ENCODE data around the gene UBE2M.

The UBE2M gene

GRCh38 chr19:58568453-58569130 lies 10.2 kb upstream of the UBE2M start:
- H3K4me3 ChIP-seq (ENCODE audit: low read depth in 1 of 2, low read length in 1 of 2), result no peak overlapping the region
- H3K27ac ChIP-seq, result no peak overlapping the region
- TF ChIP-seq CTCF (IDR thresholded peaks at IDR 0.05), result no peak
- H3K27me3 ChIP-seq, result peaks cover 10% of the 10 kb centered on the region
- no peaks in the 10 kb centered on the region for H3K9me3 ChIP-seq
- peaks cover 23 to 26% of the 10 kb centered on the region in 2 experiments for H3K4me1 ChIP-seq (ENCODE audit: control insufficient read depth in 1 of 2, insufficient read depth in 1 of 2, low read depth in 1 of 2, low read length in 1 of 2)
- H3K36me3 ChIP-seq, result peaks cover 28% of the 10 kb centered on the region

- Histone ChIP-seq H3K4me1 (ENCODE audit: control insufficient read depth in 1 of 2, insufficient read depth in 1 of 2, low read depth in 1 of 2, low read length in 1 of 2) (peaks cover 34 to 35% of the 10 kb centered on the region in 2 experiments), H3K9me3 (no peaks in the 10 kb centered on the region), H3K36me3 (peaks cover 28% of the 10 kb centered on the region), H3K27me3 (peaks cover 26% of the 10 kb centered on the region), H3K4me3 (ENCODE audit: low read depth in 1 of 2, low read length in 1 of 2) (no peak overlapping the region), H3K27ac (no peak overlapping the region)
- TF ChIP-seq CTCF (IDR thresholded peaks at IDR 0.05), result no peak
These were observed 8.6 kb upstream of the UBE2M start for GRCh38 chr19:58566989-58567388.

GRCh38 chr19:58563823-58564222 lies 5.4 kb upstream of the UBE2M start:
- H3K27me3 ChIP-seq, result peaks cover 43% of the 10 kb centered on the region
- no peak overlapping the region for H3K4me3 ChIP-seq (ENCODE audit: low read depth in 1 of 2, low read length in 1 of 2)
- peaks cover 28 to 32% of the 10 kb centered on the region in 2 experiments for H3K4me1 ChIP-seq (ENCODE audit: control insufficient read depth in 1 of 2, insufficient read depth in 1 of 2, low read depth in 1 of 2, low read length in 1 of 2)
- peaks cover 17% of the 10 kb centered on the region for H3K36me3 ChIP-seq
- H3K27ac ChIP-seq, result no peak overlapping the region
- H3K9me3 ChIP-seq, result no peaks in the 10 kb centered on the region
- TF ChIP-seq CTCF (IDR thresholded peaks at IDR 0.05), result no peak

GRCh38 chr19:58563034-58563573 lies 4.7 kb upstream of the UBE2M start:
- Histone ChIP-seq H3K36me3 (peaks cover 14% of the 10 kb centered on the region), H3K4me3 (ENCODE audit: low read depth in 1 of 2, low read length in 1 of 2) (peak overlapping the region; percentile 27 to 52), H3K27me3 (peaks cover 43% of the 10 kb centered on the region), H3K27ac (peak overlapping the region; percentile 54), H3K9me3 (no peaks in the 10 kb centered on the region), H3K4me1 (ENCODE audit: control insufficient read depth in 1 of 2, insufficient read depth in 1 of 2, low read depth in 1 of 2, low read length in 1 of 2) (peaks cover 28 to 32% of the 10 kb centered on the region in 2 experiments)
- TF ChIP-seq CTCF (IDR thresholded peaks at IDR 0.05), result no peak

GRCh38 chr19:58562122-58563033 lies 4.0 kb upstream of the UBE2M start:
- no peak for TF ChIP-seq CTCF (IDR thresholded peaks at IDR 0.05)
- peak overlapping the region; percentile 54 for H3K27ac ChIP-seq
- H3K4me3 ChIP-seq (ENCODE audit: low read depth in 1 of 2, low read length in 1 of 2), result peak overlapping the region; percentile 27 to 52
- no peaks in the 10 kb centered on the region for H3K9me3 ChIP-seq
- H3K4me1 ChIP-seq (ENCODE audit: control insufficient read depth in 1 of 2, insufficient read depth in 1 of 2, low read depth in 1 of 2, low read length in 1 of 2), result peaks cover 33 to 39% of the 10 kb centered on the region in 2 experiments
- H3K27me3 ChIP-seq, result peaks cover 43% of the 10 kb centered on the region
- peaks cover 13% of the 10 kb centered on the region for H3K36me3 ChIP-seq
